ENCODE results near the gene SLC6A9.

SLC6A9 gene

GRCh38 chr1:43996733-43997115, 34.5 kb downstream of the SLC6A9 start:
- TF ChIP-seq CTCF (IDR thresholded peaks at IDR 0.05): no peak

GRCh38 chr1:43995984-43996732, 35.1 kb downstream of the SLC6A9 start:
- no peak for TF ChIP-seq CTCF (IDR thresholded peaks at IDR 0.05)

- no peak for TF ChIP-seq CTCF (IDR thresholded peaks at IDR 0.05)
Observed at GRCh38 chr1:43994794-43995790, 36.2 kb downstream of the SLC6A9 start.

GRCh38 chr1:43994071-43994470, 37.2 kb downstream of the SLC6A9 start:
- TF ChIP-seq CTCF (IDR thresholded peaks at IDR 0.05): no peak

GRCh38 chr1:43993206-43993914, 37.9 kb downstream of the SLC6A9 start:
- TF ChIP-seq CTCF (IDR thresholded peaks at IDR 0.05): no peak

- TF ChIP-seq CTCF (IDR thresholded peaks at IDR 0.05): no peak
Observed at GRCh38 chr1:43992232-43992995, 38.8 kb downstream of the SLC6A9 start.
